SJSA1 (cell line): Measurements from ENCODE around the gene ITIH1. TPM values are rescaled to one million over a fixed set of nuclear protein-coding genes. Genes with fewer than 3 reads are reported as not detected.
"Not testable (repeated sequence)": the region's sequence is repeated elsewhere in the genome, so short reads cannot be mapped to it uniquely, and the experiment has no call there.

Experiments used
- DNase-seq, 2 experiments: peaks; one replicate each; pipeline ENCODE4 v3.0.0-alpha.2; 2015 to 2020; ENCODE audit warnings: low spot score in 2 of 2, low read depth in 1 of 2
- H3K27ac ChIP-seq: fragments of 250-450 bp; sonication (Bioruptor Pico); 2 replicates; pipeline ENCODE4 v1.5.1; 2020; ENCODE audit warnings: mild to moderate bottlenecking, moderate library complexity
- H3K27me3 ChIP-seq: fragments of 250-450 bp; sonication (Bioruptor Pico); replicated peaks from 2 replicates; pipeline ENCODE4 v1.5.1; 2020; ENCODE audit warnings: mild to moderate bottlenecking, moderate library complexity
- H3K36me3 ChIP-seq: fragments of 250-450 bp; sonication (Bioruptor Pico); 2 replicates; pipeline ENCODE4 v1.5.1; 2020; ENCODE audit warnings: mild to moderate bottlenecking
- H3K4me1 ChIP-seq: fragments of 250-450 bp; sonication (Bioruptor Pico); replicated peaks from 2 replicates; pipeline ENCODE4 v1.6.1; 2021; ENCODE audit warnings: mild to moderate bottlenecking
- H3K4me3 ChIP-seq: fragments of 250-450 bp; sonication (Bioruptor Pico); 2 replicates; pipeline ENCODE4 v1.5.1; 2020; ENCODE audit warnings: mild to moderate bottlenecking
- H3K9me3 ChIP-seq: fragments of 250-450 bp; sonication (Bioruptor Pico); replicated peaks from 2 replicates; pipeline ENCODE4 v1.5.1; 2020; ENCODE audit warnings: mild to moderate bottlenecking
- total RNA-seq: library from RNA; depleted of rRNA; stranded (reverse); fragments of >200 nt; shearing (Covaris generic); gene quantifications from 2 replicates; pipeline ENCODE4 v1.2.3, GENCODE V29; 2014

ITIH1 gene
- total RNA-seq, 1 experiment from 2014 or later, result not detected

DNA sequence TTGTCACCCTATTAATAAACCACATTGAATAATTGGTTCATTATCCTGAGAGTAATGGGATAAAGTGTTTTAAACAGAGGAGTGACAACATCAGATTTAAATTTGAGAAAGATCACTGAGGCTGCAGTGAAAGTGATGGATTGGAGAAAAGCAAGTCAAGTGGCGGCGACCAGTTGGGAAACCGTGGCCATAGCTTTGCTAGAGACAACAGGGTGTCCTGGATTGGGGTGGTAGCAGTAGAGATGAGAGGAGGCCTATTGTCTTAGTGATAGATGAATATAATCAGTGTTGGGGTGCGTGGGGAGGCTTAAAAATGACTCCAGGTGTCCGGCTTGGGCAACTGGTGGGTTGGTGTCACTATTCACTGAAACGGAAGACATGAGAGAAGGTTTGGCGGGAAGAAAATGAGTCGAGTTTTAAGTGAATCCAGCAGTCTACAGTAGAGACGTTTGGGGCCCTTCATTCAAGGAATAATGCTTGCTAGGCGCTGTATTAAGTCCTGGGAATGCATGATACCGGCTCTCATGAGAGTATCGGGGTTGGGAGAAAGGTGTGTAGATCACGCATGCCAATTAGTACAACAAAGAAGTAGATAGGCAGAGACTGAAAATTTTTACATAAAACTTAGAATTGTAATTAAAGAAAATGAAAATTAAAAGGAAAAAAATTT is 7.5 kb upstream of the ITIH1 start:
- peak in 1 of 2 experiments; percentile 7 for DNase-seq

DNA sequence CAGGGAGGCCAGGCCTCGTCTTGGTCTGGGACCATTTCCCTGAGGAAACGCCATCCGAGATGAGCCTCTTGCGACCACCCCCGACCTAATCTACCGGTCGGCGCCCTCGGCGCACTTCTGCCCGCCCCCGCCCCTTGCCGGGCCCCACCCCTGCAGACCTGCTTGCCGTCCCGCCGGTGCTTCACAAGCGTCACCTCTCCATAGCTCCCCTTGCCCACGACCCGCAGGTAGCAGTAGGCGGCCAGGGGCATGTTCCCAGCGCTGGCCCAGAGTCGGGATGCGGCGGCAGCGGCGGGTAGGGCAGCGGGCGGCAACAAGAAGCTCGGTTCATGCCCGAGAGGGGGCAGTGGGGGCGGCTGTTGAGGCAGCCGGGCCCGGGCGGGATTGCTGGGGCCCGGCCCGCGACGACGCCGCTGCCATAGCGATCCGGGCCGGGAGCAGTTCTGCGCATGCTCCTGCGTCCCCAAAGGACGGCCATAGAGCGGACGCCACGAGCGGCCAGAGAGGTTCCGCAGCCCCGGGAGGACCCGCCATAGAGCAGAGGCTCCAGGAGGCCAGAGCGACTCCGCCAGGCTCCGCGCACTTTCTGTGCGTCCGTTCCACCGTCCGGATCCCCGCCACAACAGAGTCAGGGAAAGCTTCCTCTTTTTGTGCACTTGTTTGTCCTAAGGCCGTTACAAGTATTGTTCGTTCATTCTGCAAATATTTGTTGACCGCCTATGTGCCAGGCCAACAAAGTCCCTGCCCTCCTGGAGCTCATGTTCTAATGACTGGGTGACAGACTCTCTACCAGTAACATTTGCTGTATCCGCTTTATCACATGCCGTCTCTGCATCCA is 6.7 kb upstream of the ITIH1 start, which contains the start of gene NEK4:
Gene NEK4, minus strand, starts transcription at position 445 of the 838 bp plus-strand sequence. Its CDS starts 194 bp downstream, at position 251.
- H3K36me3 ChIP-seq, result peaks cover 8% of the 10 kb centered on the region
- no peaks in the 10 kb centered on the region for H3K9me3 ChIP-seq
- peak; percentile 75 to 87 for DNase-seq
- H3K27ac ChIP-seq, result peak within 1 kb of the TSS; percentile 22
- peak within 1 kb of the TSS; percentile 72 for H3K4me3 ChIP-seq
- H3K27me3 ChIP-seq, result no peaks in the 10 kb centered on the region
- H3K4me1 ChIP-seq, result no peaks in the 10 kb centered on the region; the same call in 1 of the 2 replicates

More for the DNA sequence above, 7.5 kb upstream of the ITIH1 start:
- Histone ChIP-seq H3K36me3 (peaks cover 12% of the 10 kb centered on the region), H3K4me1 (no peaks in the 10 kb centered on the region; the same call in 1 of the 2 replicates), H3K27me3 (no peaks in the 10 kb centered on the region), H3K9me3 (no peaks in the 10 kb centered on the region), H3K4me3 (peak overlapping the region; percentile 72), H3K27ac (no peak overlapping the region)

DNA sequence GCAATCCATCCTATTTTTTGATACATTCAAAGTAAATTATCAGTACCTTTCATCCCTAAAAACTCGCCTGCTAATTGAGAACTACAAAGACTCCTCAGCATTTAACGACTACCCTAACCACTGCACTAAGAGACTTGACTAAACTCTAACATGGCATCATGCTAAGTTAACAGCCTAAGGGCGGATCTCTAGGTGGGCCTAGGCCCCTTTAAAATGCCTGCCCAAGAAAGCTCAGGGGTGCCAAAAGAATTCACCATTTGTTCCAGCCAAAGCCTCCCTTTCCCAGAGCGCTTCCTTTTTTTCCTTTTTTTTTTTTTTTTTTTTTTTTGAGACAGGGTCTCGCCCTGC is 6.1 kb upstream of the ITIH1 start:
- DNase-seq, result no peak
- Histone ChIP-seq H3K36me3 (peaks cover 4% of the 10 kb centered on the region), H3K4me1 (no peaks in the 10 kb centered on the region; the same call in 1 of the 2 replicates), H3K9me3 (no peaks in the 10 kb centered on the region), H3K4me3 (peak overlapping the region; percentile 72), H3K27me3 (no peaks in the 10 kb centered on the region), H3K27ac (peak overlapping the region; percentile 22; the same call in 1 of the 2 replicates)

DNA sequence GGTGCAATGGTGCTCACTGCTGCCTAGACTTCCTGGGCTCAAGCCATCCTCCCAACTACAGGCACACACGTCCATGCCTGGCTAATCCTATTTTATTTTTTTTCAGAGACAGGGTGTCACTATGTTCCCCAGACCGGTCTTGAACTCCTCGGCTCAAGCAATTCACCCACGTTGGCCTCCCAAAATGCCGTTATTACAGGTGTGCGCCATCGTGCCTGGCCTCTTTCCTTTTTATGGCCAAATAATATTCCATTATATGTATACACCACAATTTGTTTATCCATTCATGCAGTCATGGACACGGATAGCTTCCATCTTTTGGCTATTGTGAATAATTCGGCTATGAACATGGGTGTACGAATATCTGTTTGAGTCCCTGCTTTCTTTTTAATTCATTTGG is 5.7 kb upstream of the ITIH1 start:
- no peaks in the 10 kb centered on the region; the same call in 1 of the 2 replicates for H3K4me1 ChIP-seq
- no peak for DNase-seq
- no peak overlapping the region for H3K27ac ChIP-seq
- H3K4me3 ChIP-seq, result no peak overlapping the region
- peaks cover 4% of the 10 kb centered on the region for H3K36me3 ChIP-seq
- H3K9me3 ChIP-seq, result no peaks in the 10 kb centered on the region
- H3K27me3 ChIP-seq, result no peaks in the 10 kb centered on the region

DNA sequence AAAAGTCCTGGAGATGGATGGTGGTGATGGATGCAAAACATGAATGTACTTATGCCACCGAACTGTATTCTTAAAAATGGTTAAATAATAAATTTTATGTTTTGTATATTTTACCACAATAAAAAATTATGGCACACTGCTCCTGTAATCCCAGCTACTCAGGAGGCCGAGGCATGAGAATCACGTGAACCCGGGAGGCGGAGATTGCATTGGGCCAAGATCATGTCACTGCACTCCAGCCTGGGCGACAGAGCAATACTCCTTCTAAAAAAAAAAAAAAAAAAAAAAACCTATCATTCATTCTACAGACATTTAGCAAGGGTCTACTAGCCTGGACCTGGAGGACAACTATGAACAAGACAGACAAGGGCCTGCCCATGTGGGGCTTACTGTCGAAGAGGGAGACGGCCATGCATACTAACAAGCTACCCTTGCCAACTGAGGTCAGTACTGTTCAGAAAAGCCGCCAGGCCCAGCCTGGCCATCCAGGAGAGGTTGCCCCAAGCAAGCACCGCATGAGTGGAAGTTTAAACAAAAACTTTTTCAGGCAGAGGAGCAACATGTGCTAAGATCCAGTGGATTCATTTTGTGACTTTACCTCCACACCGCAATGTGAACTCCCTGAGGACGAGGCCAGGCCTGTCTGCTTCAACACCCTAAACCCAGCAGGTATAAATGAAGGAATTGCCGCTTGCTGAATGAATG is 3.9 kb upstream of the ITIH1 start:
- no peak overlapping the region for H3K4me3 ChIP-seq
- no peak for DNase-seq
- no peak overlapping the region for H3K27ac ChIP-seq
- H3K27me3 ChIP-seq, result no peaks in the 10 kb centered on the region
- H3K36me3 ChIP-seq, result peaks cover 4% of the 10 kb centered on the region
- no peaks in the 10 kb centered on the region; the same call in 1 of the 2 replicates for H3K4me1 ChIP-seq
- no peaks in the 10 kb centered on the region for H3K9me3 ChIP-seq

DNA sequence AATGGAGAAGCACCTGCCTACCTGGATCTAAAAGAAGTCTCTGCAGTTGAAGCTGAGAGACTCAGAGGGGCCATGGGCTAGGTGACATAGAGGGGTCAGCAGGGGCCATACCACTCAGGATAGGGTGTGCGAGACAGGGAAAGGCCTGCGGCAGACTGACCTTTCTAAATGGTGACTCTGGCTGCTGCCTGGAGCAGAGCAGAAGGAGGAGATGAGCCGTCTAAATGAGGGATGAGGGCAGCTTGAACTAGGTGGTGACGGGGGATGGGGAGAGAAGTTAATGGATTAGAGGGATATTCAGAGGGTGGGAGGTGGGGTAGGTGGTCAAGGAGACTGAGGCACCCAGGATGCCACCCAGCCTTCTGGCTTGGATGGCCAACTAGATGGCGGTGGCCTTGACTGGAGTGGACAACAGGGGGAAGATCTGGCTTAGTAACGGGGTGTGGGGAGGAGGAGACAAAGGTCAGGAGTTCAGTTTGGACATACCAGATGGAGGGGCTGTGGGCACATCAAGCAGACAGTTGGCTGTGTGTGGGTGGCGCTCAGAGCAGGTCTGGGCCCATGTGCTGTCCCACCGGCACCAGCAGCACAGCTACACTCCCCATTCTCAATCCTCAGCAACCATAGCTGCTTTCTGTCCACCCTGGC is 3.2 kb upstream of the ITIH1 start:
- DNase-seq, result no peak
- H3K27ac ChIP-seq, result no peak overlapping the region
- no peak overlapping the region for H3K4me3 ChIP-seq
- peaks cover 4% of the 10 kb centered on the region; the same call in 1 of the 2 replicates for H3K36me3 ChIP-seq
- no peaks in the 10 kb centered on the region for H3K27me3 ChIP-seq
- no peaks in the 10 kb centered on the region for H3K9me3 ChIP-seq
- no peaks in the 10 kb centered on the region; the same call in 1 of the 2 replicates for H3K4me1 ChIP-seq

DNA sequence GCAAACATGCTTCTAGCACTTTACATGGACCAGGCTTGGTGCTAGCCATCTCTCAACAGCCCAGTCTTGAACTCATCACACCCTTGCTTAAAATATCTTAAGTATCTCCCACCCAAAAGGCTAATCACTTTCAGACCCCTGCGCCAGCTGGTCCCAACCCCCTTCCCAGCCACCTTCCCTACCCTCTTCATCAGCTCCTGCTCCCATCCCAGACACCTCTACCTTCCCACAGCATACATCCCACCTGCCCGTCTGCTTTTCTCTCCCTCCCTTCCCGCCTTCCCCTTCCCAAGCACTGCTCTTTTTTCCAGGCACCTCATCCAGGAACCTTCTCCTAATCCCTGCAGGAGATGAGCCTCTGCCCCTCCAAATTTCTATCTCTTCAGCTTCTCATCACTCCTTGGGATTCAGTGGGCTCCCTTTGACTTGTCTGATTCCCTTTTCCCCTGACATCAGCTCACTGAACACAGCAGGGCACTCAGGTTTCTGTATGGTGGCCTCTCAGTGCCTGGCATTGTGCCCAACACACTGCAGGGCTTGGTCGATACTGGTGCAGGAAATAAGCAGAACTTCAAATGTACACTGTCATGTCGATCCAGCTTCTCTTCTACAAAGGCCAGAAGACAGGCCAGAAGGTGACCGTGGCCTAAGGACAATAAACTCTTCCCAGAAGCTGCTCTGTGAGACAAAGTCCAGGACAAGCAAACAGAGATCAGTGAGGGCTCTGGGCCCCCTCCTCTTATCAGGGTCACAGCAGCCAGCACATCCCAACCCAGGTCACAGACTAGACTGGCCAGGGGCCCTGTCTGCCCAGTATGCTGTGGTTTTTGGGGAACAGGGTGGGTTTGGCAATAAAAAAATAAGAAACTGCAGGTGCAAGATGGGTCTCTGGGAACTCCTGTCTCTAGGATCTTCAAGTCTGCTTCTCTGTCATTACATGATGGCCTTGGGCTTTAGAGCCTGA is 2.2 kb upstream of the ITIH1 start:
- no peaks in the 10 kb centered on the region for H3K27me3 ChIP-seq
- no peak for DNase-seq
- no peaks in the 10 kb centered on the region for H3K9me3 ChIP-seq
- H3K4me1 ChIP-seq, result no peaks in the 10 kb centered on the region
- no peak overlapping the region for H3K27ac ChIP-seq
- H3K4me3 ChIP-seq, result no peak overlapping the region
- peaks cover 4% of the 10 kb centered on the region; the same call in 1 of the 2 replicates for H3K36me3 ChIP-seq

DNA sequence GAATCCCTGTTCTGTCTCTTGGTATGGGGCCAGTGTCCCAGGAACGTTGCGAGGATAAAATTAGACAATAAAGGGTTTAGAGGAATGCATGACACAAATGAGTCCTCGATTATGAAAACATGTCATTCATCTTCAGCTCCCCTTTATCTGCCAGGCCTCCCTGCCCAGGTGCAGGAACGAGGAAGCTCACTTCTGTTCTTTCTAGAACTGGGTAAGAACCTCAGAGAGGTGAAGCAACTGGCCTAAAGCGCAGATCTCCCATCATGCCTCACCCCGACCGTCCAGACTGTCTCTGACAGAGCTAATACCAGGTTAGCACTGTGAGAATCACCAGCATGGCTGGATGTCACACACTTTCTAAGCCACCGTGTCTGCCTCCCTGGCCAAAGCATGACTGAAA is 1.5 kb upstream of the ITIH1 start:
- DNase-seq, result no peak
- no peaks in the 10 kb centered on the region for H3K27me3 ChIP-seq
- H3K9me3 ChIP-seq, result no peaks in the 10 kb centered on the region
- no peak overlapping the region for H3K27ac ChIP-seq
- no peak overlapping the region for H3K4me3 ChIP-seq
- no peaks in the 10 kb centered on the region; the same call in 1 of the 2 replicates for H3K36me3 ChIP-seq
- no peaks in the 10 kb centered on the region for H3K4me1 ChIP-seq

DNA sequence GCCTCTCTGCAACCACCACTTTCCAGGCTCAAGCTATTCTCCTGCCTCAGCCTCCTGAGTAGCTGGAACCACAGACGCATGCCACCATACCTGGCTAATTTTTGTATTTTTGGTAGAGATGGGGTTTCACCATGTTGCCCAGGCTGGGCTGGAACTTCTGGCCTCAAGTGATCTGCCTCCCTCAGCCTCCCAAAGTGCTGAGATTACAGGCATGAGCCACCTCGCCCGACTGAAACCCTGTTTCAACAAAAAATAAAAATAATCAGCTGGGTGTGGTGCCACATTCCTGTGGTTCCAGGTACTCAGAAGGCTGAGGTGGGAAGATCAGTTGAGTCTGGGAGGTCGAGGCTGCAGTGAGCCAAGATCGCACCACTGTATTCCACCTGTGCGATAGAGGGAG is 913 bp upstream of the ITIH1 start:
- not testable (repeated sequence) for H3K27me3 ChIP-seq, H3K36me3 ChIP-seq, H3K9me3 ChIP-seq, H3K4me1 ChIP-seq, H3K27ac ChIP-seq, DNase-seq, H3K4me3 ChIP-seq

DNA sequence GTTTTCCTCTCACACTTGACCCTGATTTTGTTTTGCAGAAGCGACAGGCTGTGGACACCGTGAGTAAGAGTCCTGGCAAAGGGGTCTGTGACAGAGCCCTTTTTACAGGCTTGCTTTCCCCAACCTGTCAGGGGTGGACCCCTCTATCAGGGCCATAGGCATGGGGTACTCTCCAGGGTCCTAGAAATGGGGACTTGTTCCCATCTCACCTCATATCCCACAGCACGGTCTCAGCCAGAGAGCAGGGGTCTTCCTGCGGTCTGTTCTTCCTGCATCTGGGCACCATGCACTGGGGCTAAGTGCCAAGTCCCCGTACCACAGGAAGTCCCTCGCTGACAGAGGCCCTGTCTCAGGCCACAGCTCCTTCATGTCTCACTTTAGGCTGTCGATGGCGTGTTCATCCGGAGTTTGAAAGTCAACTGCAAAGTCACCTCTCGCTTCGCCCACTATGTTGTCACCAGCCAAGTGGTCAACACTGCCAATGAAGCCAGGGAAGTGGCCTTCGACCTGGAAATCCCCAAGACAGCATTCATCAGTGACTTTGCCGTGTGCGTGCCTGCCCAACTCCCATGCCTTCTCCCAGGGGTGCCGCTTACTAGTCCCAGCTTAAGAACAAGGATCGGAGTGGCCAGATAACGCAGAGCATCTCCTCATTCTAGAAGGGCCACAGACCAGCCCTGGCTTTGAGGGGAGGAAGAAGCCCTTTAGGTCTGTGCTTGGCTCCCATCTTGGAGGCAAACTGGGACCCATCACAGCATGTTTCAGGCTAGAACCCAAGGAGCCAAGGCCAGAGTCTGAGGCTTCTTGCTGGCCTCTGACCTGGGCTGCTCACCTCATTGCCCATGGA is 783 bp downstream of the ITIH1 start:
- H3K4me1 ChIP-seq, result no peaks in the 10 kb centered on the region
- no peaks in the 10 kb centered on the region for H3K36me3 ChIP-seq
- no peak overlapping the region for H3K27ac ChIP-seq
- no peak overlapping the region for H3K4me3 ChIP-seq
- H3K27me3 ChIP-seq, result no peaks in the 10 kb centered on the region
- no peaks in the 10 kb centered on the region for H3K9me3 ChIP-seq
- peak in 1 of 2 experiments; percentile 17 for DNase-seq

DNA sequence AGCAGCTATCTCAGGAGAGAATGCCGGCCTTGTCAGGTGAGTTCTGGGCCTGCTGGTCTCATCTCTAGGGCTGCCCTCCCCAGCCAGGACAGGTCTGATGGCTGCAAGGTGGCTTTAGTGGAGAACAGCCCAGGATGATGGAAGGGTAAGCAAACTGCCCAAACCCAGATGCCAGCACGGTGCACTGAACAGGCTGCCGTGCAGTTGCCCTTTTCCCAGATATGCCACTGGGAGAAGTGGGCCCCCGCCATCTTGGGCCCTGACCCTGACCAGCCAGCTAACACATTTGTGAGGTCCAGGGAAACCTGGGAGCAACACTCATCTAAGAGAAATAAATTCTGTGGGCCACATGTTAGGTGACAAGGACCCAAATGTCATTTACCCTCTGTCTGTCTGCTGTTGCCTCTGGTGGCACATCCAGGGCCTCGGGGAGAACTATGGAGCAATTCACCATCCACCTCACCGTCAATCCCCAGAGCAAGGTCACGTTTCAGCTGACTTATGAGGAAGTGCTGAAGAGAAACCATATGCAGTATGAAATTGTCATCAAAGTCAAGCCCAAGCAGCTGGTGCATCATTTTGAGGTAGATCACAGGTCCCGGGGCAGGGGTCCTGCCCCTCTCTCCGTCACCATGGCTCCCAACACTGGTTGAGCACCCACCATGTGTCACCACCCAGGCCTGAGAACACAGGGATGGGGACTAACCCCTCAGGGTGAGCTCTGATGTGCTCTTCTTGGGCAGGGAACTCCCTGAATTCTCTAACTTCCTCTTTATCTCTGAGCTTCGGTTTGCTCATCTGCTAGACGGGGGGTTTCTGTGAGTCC is 1.8 kb downstream of the ITIH1 start:
- H3K27ac ChIP-seq, result no peak overlapping the region
- H3K4me1 ChIP-seq, result no peaks in the 10 kb centered on the region
- no peaks in the 10 kb centered on the region for H3K9me3 ChIP-seq
- no peaks in the 10 kb centered on the region for H3K36me3 ChIP-seq
- H3K4me3 ChIP-seq, result no peak overlapping the region
- H3K27me3 ChIP-seq, result no peaks in the 10 kb centered on the region
- no peak for DNase-seq
